IPS-18c (cell line): ENCODE measurements around the gene ITPA.

Experiments used
- H3K4me3 ChIP-seq: 2 replicates; pipeline ENCODE4 v1.7.0; 2013; ENCODE audit warnings: low read depth, mild to moderate bottlenecking, low read length, moderate library complexity; ENCODE audit not compliant: insufficient read depth
- H3K9me3 ChIP-seq: one replicate; pipeline ENCODE4 v1.6.1; 2013; ENCODE audit warnings: mild to moderate bottlenecking, low read length, moderate library complexity; ENCODE audit not compliant: control insufficient read depth, insufficient read depth

Gene ITPA

DNA sequence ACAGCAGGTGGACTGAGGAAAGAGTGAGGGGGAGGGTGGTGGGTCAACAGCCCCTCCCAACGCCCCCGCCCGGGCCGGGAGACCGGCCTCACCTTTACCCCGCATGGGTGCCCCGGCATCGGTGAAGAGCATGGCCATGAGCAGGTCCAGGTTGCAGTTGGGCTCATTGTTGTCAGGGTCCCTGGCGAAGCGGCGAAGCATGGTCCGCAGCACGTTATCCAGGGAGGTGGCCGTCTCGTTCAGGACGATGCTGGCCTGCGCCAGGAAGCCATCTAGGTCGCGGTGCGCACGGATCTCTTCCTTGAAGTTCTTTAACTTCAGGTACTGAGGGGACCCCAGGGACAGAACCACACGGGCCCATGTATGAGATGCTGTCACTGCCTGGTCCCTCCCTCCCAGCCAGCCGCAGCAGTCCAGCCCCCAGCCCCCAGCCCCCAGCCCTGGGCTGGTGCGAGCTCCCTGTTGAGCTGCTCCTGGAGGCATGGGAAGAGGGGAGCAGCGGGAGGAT, 24.7 kb downstream of the ITPA start:
- Histone ChIP-seq H3K9me3 (peaks cover 2% of the 10 kb centered on the region), H3K4me3 (no peak overlapping the region)

DNA sequence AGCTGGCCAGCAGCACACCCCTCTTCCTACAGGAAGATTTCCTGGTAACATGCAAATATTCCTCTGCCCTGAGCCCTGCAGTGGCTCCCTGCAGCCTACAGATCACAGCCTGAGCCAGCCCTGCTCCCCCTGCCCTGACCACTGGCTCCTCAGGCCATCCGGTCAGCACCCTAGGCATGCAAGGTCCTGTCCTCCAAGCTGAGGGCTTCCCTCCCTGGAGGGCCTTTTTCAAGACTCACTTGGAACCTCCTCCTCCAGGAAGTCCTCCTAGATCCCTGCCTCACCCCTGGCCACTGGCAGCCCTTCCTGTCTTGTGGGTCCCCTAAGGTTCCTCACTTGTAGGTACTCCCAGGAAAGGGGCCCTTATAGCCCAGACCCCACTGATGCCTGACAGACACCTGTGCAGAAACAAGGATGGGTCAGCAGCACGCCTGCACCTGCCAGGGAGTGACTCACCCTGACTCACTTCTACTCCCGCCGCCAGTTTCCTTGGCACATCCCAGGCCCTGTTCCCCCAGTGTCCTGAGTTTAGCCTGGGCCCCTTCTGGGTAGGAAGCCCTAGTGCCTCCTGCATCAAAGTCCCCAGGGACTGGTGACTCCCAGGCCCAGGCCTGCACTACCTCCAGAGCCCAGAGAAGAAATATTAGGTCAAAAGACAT, 26.5 kb downstream of the ITPA start:
- peaks cover 2% of the 10 kb centered on the region for H3K9me3 ChIP-seq
- H3K4me3 ChIP-seq: no peak overlapping the region

DNA sequence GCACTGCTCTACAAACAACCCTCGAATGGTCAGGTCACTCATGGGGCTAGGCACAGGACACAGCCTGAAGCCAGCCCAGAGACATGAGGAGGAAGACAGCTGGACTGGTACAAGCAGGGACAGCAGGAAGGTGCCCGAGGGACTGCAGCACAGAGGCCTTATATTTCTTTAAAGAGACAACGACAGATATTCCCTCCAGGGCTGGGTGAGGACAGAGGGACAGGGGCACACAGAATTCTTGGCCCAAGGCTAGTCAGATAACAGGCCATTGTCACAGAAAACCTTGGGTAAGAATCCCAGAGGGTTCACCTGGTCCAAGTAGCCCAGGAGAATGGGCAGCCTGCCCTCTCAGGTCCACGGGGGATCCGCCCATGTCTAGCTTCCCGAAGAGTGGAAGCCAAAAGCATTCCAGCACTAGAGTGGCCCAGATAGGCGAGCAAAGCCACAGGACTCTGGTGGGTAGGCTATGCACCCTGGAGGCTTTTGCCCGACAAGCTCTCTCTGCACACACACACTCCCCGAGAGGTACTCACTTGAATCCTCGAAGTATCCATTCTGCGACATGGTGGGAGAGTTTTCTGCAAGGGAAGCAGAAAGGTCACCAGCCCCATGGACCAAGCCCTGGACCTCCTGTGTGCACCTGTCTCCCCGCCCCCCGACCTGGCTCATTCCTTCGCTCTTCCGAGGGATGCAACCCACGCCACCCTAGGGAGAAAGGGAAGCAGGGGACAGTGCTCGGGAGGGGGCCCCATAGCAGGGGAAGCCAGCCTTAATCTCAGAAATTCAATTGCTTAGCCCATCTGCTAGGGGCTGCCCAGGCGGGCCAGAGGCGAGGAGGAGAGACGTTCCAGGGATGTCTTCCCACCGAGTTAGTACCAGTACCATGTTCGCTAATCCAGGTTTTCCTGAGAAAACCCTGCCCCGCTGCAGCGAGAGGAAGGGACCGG, 28.0 kb downstream of the ITPA start:
- Histone ChIP-seq H3K9me3 (peaks cover 2% of the 10 kb centered on the region), H3K4me3 (peak overlapping the region; percentile 84)

DNA sequence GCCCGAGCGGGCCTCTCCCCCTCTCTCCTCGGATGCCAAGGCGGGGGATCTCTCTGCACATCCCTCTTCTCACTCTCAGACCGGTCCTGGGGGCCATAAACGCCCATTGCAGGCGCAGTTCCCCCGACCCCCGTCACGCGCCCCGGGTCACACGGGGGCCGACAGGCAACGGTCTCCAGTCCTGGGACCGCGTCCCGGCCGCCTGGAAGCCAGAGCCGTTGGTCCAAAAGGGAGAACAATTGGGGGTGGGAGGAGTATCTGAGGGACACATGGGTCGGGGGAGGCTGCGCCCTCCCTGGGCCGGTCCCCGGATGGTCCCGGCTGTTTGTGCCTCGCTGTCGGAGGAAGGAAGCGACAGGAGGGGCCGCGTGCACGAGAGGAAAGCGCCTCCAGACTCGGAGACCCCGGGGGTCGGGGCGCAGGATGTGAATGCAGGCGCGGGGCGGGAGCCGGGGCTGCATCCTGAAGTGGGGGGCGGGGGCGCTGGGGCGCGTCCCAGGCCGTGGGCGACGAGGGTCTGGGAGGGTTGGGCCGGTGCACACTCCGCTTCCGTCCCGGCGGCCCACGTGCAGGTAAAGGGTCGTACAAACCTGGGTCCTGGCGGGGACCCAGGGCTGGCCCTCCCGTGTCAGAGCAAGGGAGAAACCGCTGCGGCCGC, 28.8 kb downstream of the ITPA start:
- peak overlapping the region; percentile 84 for H3K4me3 ChIP-seq

DNA sequence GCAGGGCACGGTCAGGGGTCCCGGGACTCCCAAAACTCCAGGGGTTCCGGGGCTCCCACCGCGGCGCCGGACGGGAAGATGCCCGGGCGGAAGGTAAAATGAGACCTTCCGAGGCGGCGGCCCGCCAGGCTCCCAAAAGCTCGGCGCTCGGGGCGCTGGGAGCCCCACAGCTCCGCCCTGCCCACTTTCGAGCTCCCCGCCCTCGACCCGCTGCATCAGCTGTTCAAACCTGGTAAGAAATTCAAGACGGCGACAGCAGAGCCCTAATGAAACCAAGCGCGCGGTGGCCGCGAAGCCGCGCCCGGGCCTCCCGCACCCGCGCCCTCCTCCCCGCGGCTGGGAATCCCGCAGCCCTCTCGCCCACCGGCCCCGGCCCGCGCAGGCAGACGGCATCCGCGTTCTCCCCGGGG, 29.3 kb downstream of the ITPA start:
- Histone ChIP-seq H3K4me3 (peak overlapping the region; percentile 84), H3K9me3 (peaks cover 2% of the 10 kb centered on the region)

More for the DNA sequence above, 28.8 kb downstream of the ITPA start:
- peaks cover 2% of the 10 kb centered on the region for H3K9me3 ChIP-seq

DNA sequence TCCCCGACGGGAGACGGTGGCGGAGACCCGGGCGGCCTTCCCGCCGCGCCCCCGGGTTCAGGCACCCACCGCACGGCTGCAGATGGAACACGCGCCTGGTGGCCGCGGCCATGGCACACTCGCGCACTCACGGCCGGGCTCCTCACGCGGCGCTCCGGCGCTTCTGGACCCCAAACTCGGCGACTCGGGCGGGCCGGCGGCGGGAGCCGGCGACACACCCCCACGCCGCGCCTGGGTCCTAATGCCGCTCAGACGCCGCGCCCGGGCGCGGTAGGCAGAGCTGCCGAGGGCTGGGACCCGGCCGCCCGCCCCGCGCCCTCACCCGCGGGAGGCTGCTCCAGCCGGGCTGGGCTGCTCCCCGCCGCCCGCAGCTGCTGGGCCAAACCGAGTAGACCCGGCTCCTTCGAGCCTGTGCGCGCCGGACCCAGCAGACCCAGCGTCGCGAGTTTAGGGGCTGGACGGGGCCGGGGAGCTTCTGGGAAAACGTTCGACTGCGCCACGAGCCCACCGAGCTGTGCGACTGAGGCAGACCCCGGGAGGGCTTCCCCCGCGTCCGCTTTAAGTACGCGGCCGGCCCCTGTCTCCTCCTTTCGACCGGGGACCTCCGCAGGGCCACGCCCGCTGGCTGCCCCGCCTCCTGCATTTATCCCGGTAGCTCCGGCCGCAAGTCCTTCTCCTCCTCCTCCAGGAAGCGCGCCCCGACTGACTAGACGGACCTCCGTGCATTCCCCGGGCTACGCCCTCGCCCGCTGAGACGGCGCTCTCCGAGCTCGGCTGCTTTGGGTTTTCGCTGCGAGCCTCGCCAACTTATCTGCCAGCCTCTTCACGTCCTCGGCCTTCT, 29.9 kb downstream of the ITPA start, which contains the start of gene SLC4A11:
SLC4A11 (minus strand) TSS at position 165 of the 841 bp plus-strand sequence; CDS start at position 112, 53 bp downstream.
- H3K4me3 ChIP-seq: peak within 1 kb of the TSS; percentile 84
- peaks cover 2% of the 10 kb centered on the region for H3K9me3 ChIP-seq

DNA sequence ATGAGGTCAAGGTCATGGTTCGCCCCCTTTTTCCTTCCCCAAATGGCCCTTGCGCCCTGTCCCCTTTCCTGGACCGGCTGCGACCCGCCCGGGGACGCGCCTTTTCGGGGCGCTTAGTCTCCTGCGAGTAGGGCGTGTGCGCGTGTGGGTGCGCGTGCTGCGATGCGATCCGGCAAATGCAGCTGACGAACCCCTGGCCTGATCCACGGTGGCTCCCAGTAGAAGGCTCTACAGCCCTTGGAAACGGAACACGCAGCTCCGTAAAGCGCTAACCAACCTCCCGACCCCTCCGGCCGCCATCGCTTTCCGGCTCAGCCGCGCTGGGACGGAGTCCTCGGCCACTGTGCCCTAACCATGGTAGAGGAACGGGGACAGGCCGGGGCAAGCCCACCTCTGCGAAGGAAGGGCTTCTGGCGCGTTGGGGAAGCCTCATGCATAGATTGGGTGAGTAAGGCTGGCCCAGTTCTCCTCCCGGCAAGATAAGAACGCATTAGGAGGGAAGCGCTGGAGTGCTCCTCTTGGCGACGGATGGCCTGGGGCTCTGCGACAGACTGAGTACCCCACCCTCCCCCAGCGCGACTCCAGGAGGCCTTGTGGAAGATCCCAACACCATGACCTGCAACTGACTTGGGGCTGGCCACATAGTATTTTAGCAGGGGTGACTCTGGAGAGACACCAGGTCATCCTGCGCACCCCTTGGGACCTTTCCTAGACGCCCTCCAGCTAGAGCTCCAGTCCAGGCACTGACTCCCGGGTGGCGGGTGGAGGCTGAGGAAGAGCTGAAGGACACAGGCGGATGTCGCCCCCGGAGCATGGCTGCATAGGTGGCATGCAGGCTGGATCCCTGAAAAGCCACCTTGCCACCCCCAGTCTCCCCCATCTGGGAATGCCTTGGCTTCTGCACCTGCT, 30.8 kb downstream of the ITPA start:
- H3K9me3 ChIP-seq: peaks cover 2% of the 10 kb centered on the region
- H3K4me3 ChIP-seq: peak overlapping the region; percentile 84

DNA sequence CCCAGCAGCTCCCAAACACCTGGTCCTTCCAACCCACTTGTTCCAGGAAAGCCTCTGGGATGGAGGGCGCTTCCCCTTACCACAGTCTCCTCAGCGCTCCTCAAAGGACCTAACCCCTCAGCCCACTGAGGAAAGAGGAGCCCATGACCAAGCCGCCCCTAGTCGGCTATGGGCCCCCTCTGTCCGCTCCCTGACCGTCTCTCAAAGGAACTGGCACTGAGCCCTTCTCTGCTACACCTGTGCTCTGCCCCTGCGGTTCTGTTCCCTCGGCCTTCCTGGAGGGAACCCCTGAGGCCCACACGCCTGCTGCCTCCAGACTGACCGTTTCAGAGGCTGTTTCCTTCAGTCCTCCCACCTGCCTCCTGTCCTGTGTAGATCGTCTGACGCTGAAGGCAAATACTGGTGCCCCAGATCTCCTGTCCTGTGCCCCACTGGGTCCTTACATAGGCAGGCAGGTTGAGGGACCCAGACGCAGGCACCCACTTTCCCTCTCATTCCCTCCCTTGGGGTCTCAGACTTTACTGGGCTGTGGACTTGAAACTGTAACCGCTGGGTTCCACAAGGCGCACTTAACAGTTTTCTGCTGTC, 31.6 kb downstream of the ITPA start:
- H3K9me3 ChIP-seq: peaks cover 2% of the 10 kb centered on the region
- H3K4me3 ChIP-seq: 0 out of 2 replicates have a peak overlapping the region, but pooled peaks have one; percentile 84

DNA sequence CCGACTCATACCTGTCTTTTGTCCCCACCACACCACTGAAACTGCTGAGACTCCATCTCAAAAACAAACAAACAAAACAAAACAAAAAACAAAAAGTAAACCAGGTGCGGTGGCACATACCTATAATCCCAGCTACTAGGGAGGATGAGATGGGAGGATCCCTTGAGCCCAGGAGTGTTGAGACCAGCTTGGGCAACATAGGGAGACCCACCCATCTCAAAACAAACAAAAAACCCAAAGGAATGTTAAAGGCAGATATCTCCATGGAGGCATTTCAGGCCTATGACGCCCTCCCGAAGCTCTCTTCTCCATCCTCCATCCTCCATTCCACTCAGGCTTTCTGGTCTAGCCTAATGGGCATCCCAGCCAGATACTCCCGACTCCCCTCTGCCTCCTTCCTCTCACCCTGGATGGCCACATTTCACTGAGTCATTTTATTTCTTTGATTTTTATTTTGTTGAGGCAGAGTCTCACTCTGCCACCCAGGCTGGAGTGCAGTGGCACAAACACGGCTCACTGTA, 32.9 kb downstream of the ITPA start:
- Histone ChIP-seq H3K4me3 (no peak overlapping the region), H3K9me3 (peaks cover 2% of the 10 kb centered on the region)

DNA sequence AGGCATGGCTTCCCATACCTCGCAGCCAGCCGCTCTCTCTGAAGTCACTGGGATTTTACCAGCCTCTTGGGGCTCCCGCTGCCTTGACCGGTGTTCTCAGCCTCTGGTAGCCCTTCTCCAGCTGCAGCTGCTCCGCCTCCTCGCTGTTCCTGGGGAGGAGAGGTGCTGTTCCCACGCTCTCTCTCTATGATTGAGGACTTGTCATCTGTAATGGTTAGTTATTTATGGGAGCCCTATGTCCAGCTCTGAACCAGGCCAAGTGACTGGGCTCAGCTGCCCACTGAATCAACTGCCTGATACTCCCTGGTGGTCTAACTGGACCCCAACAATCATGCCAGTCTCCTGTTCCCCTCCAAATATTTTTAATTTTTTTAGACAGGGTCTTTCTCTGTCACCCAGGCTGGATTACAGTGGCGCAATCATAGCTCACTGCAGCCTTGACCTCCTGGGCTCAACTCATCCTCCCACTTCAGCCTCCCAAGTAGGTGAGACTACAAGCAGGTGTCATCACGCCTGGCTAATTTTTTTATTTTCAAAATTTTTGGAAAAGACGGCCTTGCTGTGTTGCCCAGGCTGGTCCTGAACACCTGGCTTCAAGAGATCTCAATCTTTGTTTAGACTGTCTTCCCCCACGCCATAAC, 34.5 kb downstream of the ITPA start:
- peaks cover 2% of the 10 kb centered on the region for H3K9me3 ChIP-seq
- H3K4me3 ChIP-seq: no peak overlapping the region

DNA sequence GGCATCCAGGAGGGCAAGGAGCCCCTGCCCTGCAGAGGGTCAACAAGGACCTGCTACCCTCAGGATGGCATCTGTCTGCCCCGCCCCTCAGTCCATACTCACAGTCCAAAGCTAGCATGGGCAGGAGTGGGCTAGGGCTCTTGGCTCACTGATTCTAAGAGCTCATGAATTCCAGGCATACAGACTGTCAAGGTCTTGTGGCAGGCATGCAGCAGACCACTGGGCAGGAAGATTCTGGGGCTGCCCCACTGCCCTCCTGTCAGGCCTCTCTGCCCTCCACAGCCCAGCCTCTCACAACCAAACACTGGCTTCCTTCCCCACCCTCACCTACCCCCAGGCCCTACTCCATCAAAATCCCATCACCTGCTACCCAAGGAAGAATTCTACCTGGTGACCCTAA, 35.3 kb downstream of the ITPA start:
- Histone ChIP-seq H3K9me3 (peaks cover 2% of the 10 kb centered on the region), H3K4me3 (no peak overlapping the region)

DNA sequence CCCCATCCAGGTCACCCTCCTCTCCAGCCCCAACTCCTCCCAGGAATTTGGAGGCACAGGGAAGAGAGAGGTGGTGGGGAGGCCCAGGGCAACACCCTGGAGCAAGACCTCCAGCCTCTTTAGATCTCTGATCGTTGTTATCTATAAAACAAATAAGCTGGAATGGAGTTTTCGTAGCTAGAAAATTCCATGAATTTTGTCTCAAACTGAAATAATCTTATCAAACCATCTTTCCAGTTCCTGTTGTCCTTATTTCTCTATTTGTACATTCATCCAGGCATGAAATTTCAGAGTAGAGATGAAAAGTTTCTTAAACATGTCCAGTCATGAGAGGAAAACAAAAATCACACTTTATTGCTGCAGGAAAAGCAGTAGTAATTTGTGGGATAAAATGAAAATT, 35.9 kb downstream of the ITPA start:
- Histone ChIP-seq H3K4me3 (no peak overlapping the region), H3K9me3 (peaks cover 2% of the 10 kb centered on the region)

DNA sequence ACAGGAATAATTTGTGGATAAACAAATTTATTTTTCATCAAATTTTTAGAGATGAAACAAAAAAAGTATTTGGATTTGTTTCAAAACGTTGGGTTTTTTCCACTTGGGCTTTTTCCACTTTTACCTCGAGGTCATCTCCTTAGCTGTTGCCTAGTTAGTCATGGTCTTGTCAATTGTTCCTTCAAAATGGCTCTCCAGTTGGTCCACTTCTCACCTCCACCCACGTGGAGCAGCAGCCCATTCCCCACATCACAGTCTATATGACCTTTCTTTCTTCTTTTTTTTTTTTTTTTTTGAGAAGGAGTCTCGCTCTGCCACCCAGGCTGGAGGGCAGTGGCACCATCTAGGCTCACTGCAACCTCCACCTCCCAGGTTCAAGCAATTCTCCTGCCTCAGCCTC, 36.4 kb downstream of the ITPA start:
- Histone ChIP-seq H3K9me3 (peaks cover 2% of the 10 kb centered on the region), H3K4me3 (no peak overlapping the region)

DNA sequence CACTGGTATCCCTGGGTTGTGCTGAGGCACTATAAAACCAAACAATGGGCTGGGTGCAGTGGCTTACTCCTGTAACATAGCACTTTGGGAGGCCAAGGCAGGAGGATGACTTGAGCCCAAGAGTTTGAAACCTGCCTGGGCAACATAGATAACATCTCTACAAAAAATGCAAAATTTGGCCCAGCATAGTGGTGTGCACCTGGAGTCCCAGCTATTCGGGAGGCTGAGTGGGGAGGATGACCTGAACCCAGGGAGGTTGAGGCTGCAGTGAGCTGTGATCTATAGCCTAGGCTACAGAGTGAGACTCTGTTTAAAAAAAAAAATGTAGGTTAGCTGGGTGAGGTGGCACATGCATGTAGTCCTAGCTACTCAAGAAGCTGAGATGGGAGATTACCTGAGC, 37.4 kb downstream of the ITPA start:
- Histone ChIP-seq H3K9me3 (peaks cover 2% of the 10 kb centered on the region), H3K4me3 (no peak overlapping the region)

DNA sequence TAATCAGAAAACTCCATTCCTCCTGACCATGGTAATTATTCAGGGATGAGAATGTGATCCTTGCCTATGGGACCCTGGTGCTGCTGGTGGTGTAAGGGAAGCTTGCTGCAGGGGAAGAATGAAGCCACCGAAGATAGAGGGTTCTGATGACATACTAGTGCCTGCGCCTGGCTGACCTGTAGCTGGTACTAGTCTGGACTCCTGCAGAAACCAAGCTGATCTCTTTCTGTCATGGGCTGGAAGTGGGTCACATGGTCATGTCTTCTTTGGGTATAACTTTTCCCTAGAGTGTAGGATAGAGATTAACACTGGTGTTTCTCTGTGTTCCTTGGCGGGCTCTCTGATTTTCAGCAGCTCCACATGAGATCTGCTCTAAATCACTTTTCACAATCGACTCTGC, 38.3 kb downstream of the ITPA start:
- Histone ChIP-seq H3K4me3 (no peak overlapping the region), H3K9me3 (peaks cover 2% of the 10 kb centered on the region)
